ENCODE data around the gene SEMA6B.

The SEMA6B gene

DNA sequence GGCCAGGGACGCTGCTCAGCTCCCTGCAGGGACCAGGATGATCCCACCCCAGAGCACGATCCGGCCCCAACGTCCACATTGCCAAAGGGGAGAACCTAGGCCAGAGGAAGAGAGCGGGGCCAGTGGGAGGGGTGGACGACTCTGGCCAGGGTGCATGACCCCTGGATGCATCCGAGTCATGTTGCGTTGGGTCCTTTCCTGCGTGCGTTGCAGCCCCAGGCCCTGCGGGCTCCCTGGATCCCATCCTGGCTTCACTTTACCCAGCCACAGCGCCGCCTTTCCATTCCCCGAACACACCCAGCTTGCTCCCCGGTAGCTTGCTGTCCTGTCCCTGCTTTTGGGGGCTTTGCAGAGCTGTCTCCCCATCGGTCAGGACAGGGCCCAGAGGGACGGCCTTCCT is 51.7 kb downstream of the SEMA6B start:
- DNase-seq (ENCODE audit: low read depth in 2 of 2): no peak

DNA sequence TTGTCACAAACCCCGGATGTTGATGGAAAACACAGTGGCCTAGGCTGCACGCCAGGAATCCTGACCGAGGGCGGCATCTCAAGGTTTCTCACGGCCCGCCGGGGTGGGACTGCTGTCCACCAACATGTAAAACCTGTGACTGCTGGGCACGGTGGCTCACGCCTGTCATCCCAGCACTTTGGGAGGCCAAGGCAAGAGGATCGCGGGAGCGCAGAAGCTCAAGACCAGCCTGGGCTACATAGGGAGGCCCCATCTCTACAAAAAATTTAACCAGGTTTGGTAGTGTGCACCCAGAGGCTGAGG is 52.4 kb downstream of the SEMA6B start:
- DNase-seq (ENCODE audit: low read depth in 2 of 2): no peak

DNA sequence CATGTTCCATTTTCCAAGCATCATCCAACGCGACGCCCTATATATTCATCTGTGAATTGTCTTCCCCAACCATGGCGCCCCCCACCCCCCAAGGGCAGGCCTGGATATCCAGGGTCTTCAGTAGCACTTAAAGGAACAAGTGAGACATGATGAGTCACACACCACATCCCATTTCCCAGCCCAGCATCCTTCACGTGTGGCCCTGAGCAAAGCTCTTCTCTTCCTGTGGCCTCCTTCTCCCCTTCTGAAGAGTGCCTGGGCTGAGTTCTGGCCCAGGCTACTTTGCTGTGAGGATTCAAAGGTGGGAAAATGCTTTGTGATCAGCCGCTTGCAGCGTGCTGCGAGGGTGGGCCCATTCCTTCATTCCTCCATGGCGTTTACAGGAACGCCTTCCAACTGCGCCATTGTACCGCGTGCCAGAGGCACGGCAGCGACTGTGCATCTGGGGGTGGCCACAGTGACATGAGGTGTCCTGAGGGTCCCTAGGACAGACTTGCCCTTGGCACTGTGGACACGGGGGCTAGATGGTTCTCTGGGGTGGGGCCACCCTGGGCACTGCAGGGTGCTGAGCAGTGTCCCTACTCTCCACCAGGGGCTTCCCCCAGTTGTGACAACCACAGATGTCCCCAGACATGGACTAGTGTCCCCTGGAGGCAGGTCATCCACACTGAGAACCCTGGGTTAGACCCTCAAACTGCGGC is 52.9 kb downstream of the SEMA6B start:
- DNase-seq (ENCODE audit: low read depth in 2 of 2): no peak

DNA sequence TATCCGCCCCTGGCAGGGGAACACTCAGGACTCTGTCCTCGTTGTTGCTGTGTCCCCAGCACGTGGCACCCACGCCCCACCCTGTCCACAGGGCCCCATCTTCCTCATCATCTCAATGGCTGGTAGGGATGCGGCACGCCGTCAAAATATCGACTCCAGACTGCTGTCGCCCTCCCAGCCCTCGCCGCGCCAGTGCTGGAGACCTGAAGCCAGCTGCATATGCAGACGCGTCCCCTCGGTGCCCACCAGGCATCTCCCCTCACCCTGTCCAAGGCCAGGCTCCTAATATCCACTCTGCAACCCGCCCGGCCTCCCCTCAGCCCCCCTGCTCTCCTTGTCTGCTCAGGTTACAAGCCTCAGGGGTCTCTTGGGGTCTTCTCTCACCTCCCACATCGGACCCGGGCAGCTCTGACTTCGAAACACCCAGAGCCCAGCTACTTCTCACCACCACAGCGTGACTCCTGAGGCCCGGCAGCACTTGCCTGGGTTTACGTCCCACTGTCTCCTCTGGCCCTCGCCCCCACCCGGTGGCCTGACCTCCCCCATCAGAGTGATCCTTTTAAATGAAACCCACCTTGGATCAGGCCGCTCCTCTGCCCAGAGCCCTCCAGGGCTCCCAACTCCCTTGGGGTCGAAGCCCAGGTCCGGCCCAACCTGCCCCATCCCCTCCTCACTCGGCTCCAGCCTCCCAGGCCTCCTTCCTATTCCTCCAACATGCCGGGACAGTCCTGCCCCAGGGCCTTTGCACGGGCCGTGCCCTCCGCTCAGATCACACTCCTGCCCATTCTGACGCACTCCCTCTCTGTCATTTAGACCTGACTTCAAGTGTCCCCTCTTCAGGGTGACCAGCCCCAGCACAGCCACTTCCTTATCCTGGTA is 53.7 kb downstream of the SEMA6B start:
- DNase-seq (ENCODE audit: low read depth in 2 of 2): no peak

DNA sequence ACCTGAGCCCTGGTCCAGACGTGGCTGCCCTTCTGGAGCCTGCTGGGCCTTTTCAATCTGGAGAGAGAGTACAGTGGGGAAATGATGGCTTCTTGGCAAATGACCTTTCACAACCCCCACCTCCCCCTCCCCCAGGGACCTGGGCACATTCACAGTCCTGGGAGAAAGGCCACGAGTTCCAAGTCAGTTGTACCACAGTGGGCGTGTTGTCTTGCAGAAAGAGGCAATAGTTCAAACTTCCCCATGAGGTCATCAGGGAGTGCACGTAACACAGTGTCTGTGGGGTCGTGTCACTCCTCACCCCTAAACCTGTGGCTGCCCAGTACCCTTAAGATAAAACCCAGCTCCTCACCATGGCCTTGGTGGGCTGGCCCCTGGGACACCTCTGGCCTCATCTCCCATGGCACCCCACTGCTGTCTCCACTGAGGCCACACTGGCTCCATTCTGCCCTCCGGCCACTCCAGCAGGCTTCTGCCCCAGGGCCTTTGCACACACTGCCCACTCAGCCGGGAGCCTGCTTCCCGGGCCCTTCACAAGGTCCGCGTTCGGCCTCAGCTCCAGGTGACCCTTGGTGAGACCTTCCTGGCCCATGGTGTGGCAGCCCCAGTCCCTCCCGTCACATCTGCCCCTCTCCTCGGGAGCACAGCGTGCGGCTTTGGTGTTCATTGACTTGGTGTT is 54.5 kb downstream of the SEMA6B start:
- no peak for DNase-seq (ENCODE audit: low read depth in 2 of 2)

DNA sequence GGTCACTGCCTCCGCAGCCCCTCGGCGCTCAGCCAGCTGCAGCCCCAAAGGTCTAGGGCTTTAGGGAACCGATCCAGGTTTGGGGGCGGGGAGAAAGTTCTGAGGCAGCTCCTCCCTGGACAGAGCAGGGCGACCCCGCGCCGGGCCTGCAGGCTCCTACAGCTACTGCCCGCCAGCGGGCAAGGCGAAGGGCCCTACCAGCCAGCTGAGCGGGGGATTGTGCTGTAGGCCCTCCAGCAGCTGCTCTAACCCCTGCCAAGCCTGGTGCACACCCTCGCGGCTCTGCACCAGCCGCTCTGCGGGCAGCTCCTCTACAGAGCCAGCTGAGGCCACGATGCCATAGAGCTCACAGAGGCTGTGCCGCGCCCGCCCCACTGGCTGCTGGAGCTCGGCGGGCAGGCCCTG is 55.2 kb downstream of the SEMA6B start:
- no peak for DNase-seq (ENCODE audit: low read depth in 2 of 2)

DNA sequence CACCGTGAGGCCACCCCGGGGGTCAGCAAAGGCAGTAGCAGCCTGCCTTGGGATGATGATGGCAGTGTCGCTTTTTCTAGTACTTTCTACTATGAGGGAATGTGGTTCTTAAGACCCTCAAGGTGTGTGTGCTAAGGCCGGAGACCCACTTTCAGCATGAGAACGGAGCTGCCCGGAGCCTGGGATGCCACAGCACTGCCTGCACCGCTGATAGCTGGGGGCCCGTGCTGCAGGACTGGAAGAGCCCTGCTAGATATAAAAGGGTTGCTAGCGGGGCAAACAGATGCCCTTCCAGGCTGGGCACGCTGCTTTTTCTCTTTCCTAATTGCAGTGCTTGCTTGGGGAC is 55.7 kb downstream of the SEMA6B start:
- DNase-seq (ENCODE audit: low read depth in 2 of 2): no peak

DNA sequence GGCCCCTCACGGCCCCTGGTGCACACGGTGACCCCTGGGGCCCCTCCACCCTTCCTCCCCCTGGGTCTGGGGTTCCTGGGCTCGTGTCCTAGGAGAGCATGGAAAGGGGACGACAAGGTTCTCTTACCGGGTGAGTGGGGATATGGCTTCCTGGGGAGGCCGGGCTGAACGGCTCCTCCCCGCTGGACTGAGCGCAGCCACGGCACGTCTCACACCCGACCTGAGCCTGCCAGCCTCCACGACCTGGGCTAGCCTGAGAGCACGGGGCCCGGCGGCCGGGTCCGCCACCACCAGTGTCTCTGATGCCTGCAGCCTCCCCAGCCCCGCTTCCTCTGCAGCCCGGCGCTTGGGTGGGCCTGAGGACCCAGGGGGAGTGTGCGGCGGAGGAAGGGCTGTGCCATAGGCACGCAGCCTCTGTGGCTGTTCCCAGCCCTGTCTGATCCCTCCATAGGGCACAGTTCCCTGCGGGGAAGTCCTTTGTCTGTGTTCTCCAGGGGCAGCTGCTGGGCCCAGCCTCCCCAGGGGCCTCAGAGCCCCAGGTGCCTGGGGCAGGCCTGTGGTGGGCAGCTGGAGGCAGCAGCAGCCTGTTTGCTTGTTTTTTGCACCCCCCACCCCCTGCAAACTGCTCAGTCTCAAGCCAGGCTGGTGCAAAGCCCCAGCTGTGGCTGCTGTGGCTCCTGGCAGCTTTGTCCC is 56.2 kb downstream of the SEMA6B start:
- DNase-seq (ENCODE audit: low read depth in 2 of 2): no peak

DNA sequence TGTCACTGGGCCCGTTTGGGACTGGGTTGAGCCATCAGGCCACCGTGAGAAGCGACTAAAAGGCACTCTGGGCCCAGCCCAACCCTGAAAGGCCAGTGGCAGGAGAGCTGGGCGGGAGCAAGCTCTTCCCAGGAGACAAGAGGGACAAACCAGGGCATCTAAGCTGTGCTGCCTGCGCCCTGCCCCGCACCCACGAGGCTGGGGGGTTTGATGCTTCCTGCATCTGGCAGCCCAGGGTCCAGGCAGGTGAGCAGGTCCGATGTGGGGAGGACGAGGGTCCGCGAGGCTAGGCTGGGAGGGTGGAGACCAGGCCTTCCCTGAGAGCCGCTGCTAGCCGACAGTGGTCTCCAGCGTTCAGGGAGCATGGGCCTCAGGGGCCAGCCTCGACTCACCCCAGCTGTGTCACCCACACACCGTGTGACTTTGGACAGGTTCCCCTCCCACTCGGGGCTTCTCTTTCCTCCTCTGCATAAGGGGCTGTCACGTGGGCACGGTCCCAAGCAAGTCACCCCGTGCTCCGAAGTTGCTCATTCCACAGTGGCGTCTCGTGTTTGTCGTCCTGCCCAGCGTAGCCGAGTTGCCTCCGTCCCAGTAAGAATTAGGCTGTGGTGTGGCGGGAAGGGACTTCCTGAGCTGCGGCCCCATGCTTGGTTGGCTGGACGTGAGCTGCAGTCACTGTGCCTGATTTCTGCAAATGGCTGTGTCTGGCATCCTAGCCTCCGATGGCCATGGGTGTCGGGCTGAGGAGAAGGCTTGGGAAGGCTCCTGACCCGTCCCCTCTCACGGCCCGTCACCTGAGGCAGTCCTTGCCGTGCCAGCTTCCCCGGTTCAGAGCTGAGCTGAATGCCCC is 57.0 kb downstream of the SEMA6B start:
- DNase-seq (ENCODE audit: low read depth in 2 of 2): no peak

DNA sequence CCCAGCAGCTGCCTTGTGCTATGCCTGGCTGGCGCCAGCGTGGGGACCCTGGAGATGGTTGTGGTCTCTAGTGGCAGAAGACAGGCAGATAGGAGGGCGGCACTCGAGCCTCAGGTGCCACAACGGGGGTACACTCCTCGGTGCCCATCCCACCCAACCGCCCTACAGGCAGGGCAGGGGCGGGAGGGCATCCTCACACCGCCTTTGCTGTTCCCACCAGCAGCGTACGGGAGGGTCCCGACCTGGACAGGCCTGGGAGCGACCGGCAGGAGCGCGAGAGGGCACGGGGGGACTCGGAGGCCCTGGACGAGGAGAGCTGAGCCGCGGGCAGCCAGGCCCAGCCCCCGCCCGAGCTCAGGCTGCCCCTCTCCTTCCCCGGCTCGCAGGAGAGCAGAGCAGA is 57.8 kb downstream of the SEMA6B start:
- DNase-seq (ENCODE audit: low read depth in 2 of 2): no peak

DNA sequence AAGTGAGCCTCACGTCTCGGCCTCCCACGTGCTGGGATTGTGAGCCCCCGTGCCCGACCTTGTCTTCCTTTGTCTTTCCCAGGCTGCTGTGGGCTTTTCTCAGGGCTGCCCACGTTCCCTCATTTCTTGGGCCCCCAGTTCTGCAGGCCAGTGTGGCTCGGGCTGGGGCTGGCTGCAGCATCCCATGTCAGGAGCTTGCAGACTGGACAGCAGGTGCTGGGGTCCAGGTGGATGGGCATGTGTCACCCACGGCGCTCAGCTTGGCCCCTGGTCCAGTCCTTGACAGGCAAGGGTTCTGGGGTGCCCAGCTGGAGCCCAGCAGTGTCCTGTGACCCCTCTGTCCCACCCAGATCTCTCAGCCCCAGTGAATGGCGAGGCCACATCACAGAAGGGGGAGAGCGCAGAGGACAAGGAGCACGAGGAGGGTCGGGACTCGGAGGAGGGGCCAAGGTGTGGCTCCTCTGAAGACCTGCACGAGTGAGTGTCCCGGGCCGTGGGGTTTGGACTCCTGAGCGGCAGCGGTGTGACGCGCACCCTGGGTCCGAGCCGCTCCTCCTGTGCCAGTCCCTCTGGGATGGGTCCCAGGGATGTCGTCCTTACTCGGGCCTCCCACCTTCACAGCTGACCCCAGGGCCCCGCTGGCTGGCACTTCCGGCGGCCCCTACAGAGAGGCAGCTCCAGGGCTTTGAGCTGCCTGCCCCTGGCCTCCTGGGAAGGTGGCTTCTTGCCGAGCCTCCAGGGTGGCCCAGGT is 58.5 kb downstream of the SEMA6B start:
- DNase-seq (ENCODE audit: low read depth in 2 of 2): no peak

DNA sequence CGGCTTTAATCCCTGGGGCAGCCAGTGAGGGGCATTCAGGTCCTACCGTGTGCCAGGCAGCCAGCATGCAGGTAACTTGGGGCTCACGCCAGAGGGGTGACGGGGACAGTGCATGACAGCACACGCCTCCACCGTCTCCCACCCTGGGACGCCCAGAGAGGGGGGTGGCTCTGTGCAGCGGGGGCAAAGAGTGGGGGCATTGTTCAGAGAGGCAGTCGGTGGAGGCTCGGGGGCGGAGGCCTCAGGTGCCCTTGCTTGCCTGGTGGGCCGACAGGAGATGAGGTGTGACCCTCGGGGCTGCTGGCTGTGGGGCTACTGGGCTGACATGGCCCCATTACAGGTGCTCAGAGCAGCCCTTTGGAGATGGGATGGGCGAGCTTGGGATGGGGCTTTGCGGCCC is 59.6 kb downstream of the SEMA6B start:
- no peak for DNase-seq (ENCODE audit: low read depth in 2 of 2)

DNA sequence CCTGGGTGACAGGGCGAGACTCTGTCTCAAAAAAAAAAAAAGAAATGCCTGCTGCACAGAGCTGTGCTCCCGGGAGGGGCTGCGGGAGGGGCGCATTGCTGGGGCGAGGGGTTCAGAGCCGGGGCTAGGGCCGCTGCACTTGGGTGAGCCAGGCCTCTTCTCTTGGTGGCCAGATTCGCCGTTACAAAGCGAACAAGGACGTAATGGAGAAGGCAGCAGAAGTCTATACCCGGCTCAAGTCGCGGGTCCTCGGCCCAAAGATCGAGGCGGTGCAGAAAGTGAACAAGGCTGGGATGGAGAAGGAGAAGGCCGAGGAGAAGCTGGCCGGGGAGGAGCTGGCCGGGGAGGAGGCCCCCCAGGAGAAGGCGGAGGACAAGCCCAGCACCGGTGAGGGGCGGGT is 60.2 kb downstream of the SEMA6B start:
- no peak for DNase-seq (ENCODE audit: low read depth in 2 of 2)

DNA sequence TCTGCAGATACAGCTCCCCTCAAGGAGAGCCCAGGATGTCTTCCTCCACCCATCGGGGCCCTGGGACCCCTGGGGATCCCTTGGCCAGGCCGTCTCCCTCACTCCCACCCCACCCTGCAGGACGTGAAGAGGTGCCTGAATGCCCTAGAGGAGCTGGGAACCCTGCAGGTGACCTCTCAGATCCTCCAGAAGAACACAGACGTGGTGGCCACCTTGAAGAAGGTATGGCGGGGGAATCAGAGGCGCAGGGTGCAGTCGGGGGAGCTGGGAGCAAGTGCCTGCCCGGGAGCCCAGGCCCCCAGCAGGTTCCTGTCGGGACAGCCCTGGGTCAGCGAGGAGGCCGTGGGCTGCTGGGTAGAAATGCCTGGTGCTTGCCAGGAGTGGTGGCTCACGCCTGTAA is 60.8 kb downstream of the SEMA6B start:
- DNase-seq (ENCODE audit: low read depth in 2 of 2): no peak

DNA sequence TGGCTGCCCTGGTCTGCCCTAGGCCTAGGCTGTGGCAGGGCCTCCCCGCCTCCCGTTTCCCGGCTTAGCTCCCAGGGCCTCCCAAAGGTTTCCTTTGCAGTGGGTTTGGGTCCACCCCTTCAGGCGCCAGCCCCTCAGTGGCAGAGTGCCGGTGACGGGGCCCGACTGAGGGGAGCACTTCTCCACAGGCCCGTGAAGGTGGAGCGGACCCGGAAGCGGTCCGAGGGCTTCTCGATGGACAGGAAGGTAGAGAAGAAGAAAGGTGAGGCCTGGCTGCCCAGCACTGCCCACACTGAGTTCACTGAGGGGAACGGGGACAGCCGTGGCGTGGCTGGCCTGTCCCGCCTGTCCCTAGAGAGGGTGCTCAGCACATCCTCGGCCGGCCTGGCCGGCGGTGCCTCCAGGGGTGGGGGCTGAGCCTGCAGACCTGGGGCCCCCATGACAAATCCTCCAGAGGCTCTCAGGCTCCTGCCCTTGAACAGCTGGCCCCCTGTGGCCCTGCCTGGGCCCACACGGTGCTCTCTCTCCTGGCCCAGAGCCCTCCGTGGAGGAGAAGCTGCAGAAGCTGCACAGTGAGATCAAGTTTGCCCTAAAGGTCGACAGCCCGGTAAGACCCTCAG is 61.6 kb downstream of the SEMA6B start:
- DNase-seq (ENCODE audit: low read depth in 2 of 2): no peak

DNA sequence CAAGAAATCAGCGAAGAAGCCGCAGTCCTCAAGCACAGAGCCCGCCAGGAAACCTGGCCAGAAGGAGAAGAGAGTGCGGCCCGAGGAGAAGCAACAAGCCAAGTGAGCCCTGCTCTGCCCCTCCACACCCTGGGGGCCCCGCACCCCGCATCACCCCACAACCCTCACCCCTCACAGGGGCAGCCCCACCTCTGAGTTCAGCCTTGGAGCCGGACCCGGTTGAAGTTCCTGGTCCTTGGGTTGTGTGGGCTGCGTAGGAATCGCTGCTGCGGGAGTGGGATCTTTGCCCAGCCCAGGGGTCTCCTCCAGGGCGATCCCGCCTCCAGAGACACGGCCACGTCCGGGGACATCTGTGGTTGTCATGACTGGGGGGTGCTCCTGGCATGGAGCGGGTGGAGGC is 63.2 kb downstream of the SEMA6B start:
- DNase-seq (ENCODE audit: low read depth in 2 of 2): no peak

DNA sequence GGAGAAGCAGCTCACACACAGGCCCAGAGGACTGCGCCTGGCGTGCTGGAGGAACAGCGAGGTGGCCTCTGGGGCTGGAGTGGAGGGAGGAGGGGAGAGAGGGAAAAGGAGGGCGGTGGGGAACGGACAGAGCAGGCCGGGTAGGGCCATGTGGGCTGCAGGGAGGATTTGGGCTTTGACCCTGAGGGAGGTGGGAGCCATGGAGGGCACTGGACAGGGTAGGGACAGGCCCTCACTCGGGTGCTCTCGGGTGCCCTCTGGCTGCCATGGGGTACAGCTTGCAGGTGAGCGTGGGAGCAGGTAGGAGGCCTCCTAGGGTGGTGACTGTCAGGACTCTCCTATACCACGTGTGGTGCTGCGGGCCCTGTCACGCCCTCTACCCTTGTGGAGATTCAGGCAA is 64.0 kb downstream of the SEMA6B start:
- no peak for DNase-seq (ENCODE audit: low read depth in 2 of 2)

DNA sequence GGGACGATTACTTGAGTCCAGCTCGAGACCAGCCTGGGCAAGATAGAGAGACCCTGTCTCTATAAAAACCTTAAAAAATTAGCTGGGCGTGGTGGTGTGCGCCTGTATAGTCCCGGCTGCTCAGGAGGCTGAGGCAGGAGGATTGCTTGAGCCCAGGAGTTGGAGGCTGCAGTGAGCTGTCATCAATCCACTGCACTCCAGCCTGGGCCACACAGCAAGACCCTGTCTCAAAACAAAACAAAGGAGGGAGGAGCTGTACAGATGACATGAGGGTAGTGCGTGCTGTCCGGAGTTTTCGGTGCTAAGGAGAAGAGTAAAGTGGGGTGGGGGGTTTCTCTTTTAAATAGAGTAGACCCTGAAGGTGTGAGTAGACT is 64.8 kb downstream of the SEMA6B start:
- no peak for DNase-seq (ENCODE audit: low read depth in 2 of 2)

DNA sequence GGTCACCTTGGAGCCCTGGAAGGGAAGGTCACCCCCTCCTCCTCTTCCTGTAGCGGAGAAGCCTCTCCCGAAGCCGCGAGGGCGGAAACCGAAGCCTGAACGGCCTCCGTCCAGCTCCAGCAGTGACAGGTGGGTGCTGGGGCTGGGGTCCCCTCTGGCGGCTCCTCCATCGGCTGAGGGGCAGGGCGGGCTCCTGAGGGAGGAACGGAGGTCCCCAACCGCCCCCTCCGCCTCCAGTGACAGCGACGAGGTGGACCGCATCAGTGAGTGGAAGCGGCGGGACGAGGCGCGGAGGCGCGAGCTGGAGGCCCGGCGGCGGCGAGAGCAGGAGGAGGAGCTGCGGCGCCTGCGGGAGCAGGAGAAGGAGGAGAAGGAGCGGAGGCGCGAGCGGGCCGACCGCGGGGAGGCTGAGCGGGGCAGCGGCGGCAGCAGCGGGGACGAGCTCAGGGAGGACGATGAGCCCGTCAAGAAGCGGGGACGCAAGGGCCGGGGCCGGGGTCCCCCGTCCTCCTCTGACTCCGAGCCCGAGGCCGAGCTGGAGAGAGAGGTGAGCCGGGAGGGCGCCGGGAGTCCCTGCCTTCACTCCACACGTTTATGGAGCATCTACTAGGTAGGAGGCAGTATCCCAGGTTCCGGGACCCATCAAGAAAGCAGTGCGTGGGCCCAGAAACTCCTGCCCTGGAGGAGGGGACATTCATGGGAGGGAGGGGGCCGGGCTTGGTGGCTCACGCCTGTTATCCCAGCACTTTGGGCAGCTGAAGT is 65.4 kb downstream of the SEMA6B start:
- no peak for DNase-seq (ENCODE audit: low read depth in 2 of 2)

All from stimulated activated CD8-positive, alpha-beta memory T cell treated with anti-CD3 and anti-CD28 coated beads, Interleukin-7, amount 100 ng/mL, for 4 hours (primary cell).